Keratinocyte (primary cell): Measurements from ENCODE around the gene ZIC5. TPM values are rescaled to one million over a fixed set of nuclear protein-coding genes. Genes with fewer than 3 reads are reported as not detected.

Experiments used
- DNase-seq: peaks from one replicate; pipeline ENCODE4 v3.0.0-alpha.2; 2011; ENCODE audit warnings: low read depth, missing footprints, low spot score
- FAIRE-seq: peaks from 2 replicates; lab custom pipeline; 2011; peaks lifted over from hg19 to GRCh38; lab: Jason Lieb, UNC
- H2AFZ ChIP-seq: 2 replicates; pipeline ENCODE4 v1.6.0; 2012; ENCODE audit warnings: low read length, control low read depth, inconsistent platforms; ENCODE audit not compliant: control insufficient read depth
- H3K27ac ChIP-seq: 2 replicates; pipeline ENCODE4 v1.5.1; 2011; ENCODE audit warnings: low read length; ENCODE audit not compliant: control insufficient read depth, insufficient read depth
- H3K27me3 ChIP-seq: 3 replicates; pipeline ENCODE4 v1.6.0; 2011; ENCODE audit warnings: low read length; ENCODE audit not compliant: control insufficient read depth, insufficient read depth; ENCODE audit errors: extremely low read depth
- H3K36me3 ChIP-seq, 2 experiments: 2 replicates in 1 of 2; 3 replicates in 1 of 2; pipeline ENCODE4 v1.5.1; 2011; ENCODE audit warnings: low read length in 2 of 2, mild to moderate bottlenecking in 1 of 2; ENCODE audit not compliant: control insufficient read depth in 2 of 2, insufficient read depth in 2 of 2; ENCODE audit errors: extremely low read depth in 1 of 2
- H3K4me1 ChIP-seq: 3 replicates; pipeline ENCODE4 v1.5.1; 2011; ENCODE audit warnings: low read length; ENCODE audit not compliant: control insufficient read depth, insufficient read depth; ENCODE audit errors: extremely low read depth
- H3K4me2 ChIP-seq: 3 replicates; pipeline ENCODE4 v1.6.0; 2011; ENCODE audit warnings: low read depth, low read length; ENCODE audit not compliant: control insufficient read depth, insufficient read depth; ENCODE audit errors: extremely low read depth
- H3K4me3 ChIP-seq, 3 experiments: fragments of 200-600 bp in 1 of 3; sonication (generic) in 1 of 3; 2 replicates in 2 of 3; 3 replicates in 1 of 3; pipeline ENCODE4 v1.5.1; 2011 to 2016; ENCODE audit warnings: low read length in 3 of 3, mild to moderate bottlenecking in 3 of 3, control low read depth in 2 of 3, inconsistent platforms in 1 of 3, low read depth in 1 of 3, mixed read lengths in 1 of 3, mixed run types in 1 of 3, moderate library complexity in 1 of 3; ENCODE audit not compliant: control insufficient read depth in 2 of 3, insufficient read depth in 2 of 3; ENCODE audit errors: extremely low read depth in 1 of 3
- H3K79me2 ChIP-seq: 2 replicates; pipeline ENCODE4 v1.6.0; 2012; ENCODE audit warnings: low read length; ENCODE audit not compliant: control insufficient read depth, insufficient read depth
- H3K9ac ChIP-seq: 3 replicates; pipeline ENCODE4 v1.6.0; 2011; ENCODE audit warnings: low read length; ENCODE audit not compliant: control insufficient read depth, insufficient read depth; ENCODE audit errors: extremely low read depth
- H3K9me1 ChIP-seq: 3 replicates; pipeline ENCODE4 v1.6.0; 2011; ENCODE audit warnings: low read length; ENCODE audit not compliant: control insufficient read depth, insufficient read depth; ENCODE audit errors: extremely low read depth
- H3K9me3 ChIP-seq: 2 replicates; pipeline ENCODE4 v1.5.1; 2012; ENCODE audit warnings: low read depth, low read length; ENCODE audit not compliant: control insufficient read depth
- H4K20me1 ChIP-seq: 3 replicates; pipeline ENCODE4 v1.6.0; 2011; ENCODE audit warnings: low read length; ENCODE audit not compliant: control insufficient read depth, insufficient read depth; ENCODE audit errors: extremely low read depth
- CTCF ChIP-seq, 3 experiments: IDR thresholded peaks in 1 of 3; conservative IDR thresholded peaks in 1 of 3; optimal IDR thresholded peaks in 1 of 3; 2 replicates in 2 of 3; 3 replicates in 1 of 3; pipeline versions ENCODE3 to v1.5.1; 2011; ENCODE audit warnings: low read length in 3 of 3, mild to moderate bottlenecking in 3 of 3, moderate library complexity in 2 of 3, control low read depth in 1 of 3, inconsistent platforms in 1 of 3; ENCODE audit not compliant: insufficient read depth in 2 of 3; ENCODE audit errors: extremely low read depth in 1 of 3
- EZH2 ChIP-seq: IDR thresholded peaks from one replicate; pipeline ENCODE4 v1.6.1; 2012; ENCODE audit warnings: inconsistent platforms, mild to moderate bottlenecking, low read length, moderate library complexity
- dilution Hi-C: fragments of 300-500 bp; cut with MboI; formaldehyde crosslinking; loops from one replicate; pipeline ENCODE4 v1.7.0; 2020; ENCODE audit warnings: low sequenced_read_pairs; ENCODE audit not compliant: extremely low pct_ligation_motif_present
- polyA plus RNA-seq, 5 experiments: library from polyadenylated mRNA; depleted of rRNA in 3 of 5; stranded (reverse) in 3 of 5; stranded (forward) in 1 of 5; unstranded in 1 of 5; fragments of >200 nt; gene quantifications; 1 replicate in 1 of 5; 2 replicates in 3 of 5; 3 replicates in 1 of 5; pipeline versions ENCODE4 v1.2.1 to v1.2.3, GENCODE V29; 2011 to 2012; ENCODE audit warnings: missing spikeins in 2 of 5, low read depth in 1 of 5, low replicate concordance in 1 of 5

Gene ZIC5
- polyA plus RNA-seq, 1 donor (not counting 4 experiments of a cell fraction or from before 2014, with no cell fraction given): not detected

GRCh38 chr13:99995589-99996380, 24.2 kb upstream of the ZIC5 start:
- Histone ChIP-seq H3K27ac (no peak overlapping the region), H3K9ac (no peak overlapping the region), H3K9me1 (no peaks in the 10 kb centered on the region), H3K79me2 (no peaks in the 10 kb centered on the region), H2AFZ (no peak overlapping the region), H3K4me1 (no peaks in the 10 kb centered on the region), H4K20me1 (peaks cover 15% of the 10 kb centered on the region), H3K4me3 (no peak overlapping the region), H3K27me3 (peaks cover 83% of the 10 kb centered on the region), H3K36me3 (no peaks in the 10 kb centered on the region), H3K4me2 (no peak overlapping the region), H3K9me3 (peaks cover under 1% of the 10 kb centered on the region)
- TF ChIP-seq EZH2: peak; percentile 2
- no peak for TF ChIP-seq CTCF (optimal IDR thresholded peaks at IDR 0.05 in 1 of 3, IDR thresholded peaks at IDR 0.05 in 1 of 3, conservative IDR thresholded peaks at IDR 0.05 in 1 of 3; ENCODE audit: extremely low read depth in 1 of 3, insufficient read depth in 2 of 3, low read length in 3 of 3)
- dilution Hi-C loops: no loop called here
- FAIRE-seq (no peak), DNase-seq (no peak)

GRCh38 chr13:99995104-99995588, 23.6 kb upstream of the ZIC5 start:
- Histone ChIP-seq H3K36me3 (no peaks in the 10 kb centered on the region), H3K9ac (no peak overlapping the region), H3K79me2 (no peaks in the 10 kb centered on the region), H3K27ac (no peak overlapping the region), H3K4me2 (no peak overlapping the region), H2AFZ (no peak overlapping the region), H4K20me1 (peaks cover 15% of the 10 kb centered on the region), H3K9me3 (peaks cover 2% of the 10 kb centered on the region), H3K9me1 (no peaks in the 10 kb centered on the region), H3K4me1 (no peaks in the 10 kb centered on the region), H3K4me3 (no peak overlapping the region), H3K27me3 (peaks cover 86% of the 10 kb centered on the region)
- peak; percentile 75 for TF ChIP-seq EZH2
- TF ChIP-seq CTCF (optimal IDR thresholded peaks at IDR 0.05 in 1 of 3, IDR thresholded peaks at IDR 0.05 in 1 of 3, conservative IDR thresholded peaks at IDR 0.05 in 1 of 3; ENCODE audit: extremely low read depth in 1 of 3, insufficient read depth in 2 of 3, low read length in 3 of 3): no peak
- DNase-seq (no peak), FAIRE-seq (no peak)
- dilution Hi-C loops: no loop called here
